ENCODE data around the gene SARS1.

SARS1 gene

DNA sequence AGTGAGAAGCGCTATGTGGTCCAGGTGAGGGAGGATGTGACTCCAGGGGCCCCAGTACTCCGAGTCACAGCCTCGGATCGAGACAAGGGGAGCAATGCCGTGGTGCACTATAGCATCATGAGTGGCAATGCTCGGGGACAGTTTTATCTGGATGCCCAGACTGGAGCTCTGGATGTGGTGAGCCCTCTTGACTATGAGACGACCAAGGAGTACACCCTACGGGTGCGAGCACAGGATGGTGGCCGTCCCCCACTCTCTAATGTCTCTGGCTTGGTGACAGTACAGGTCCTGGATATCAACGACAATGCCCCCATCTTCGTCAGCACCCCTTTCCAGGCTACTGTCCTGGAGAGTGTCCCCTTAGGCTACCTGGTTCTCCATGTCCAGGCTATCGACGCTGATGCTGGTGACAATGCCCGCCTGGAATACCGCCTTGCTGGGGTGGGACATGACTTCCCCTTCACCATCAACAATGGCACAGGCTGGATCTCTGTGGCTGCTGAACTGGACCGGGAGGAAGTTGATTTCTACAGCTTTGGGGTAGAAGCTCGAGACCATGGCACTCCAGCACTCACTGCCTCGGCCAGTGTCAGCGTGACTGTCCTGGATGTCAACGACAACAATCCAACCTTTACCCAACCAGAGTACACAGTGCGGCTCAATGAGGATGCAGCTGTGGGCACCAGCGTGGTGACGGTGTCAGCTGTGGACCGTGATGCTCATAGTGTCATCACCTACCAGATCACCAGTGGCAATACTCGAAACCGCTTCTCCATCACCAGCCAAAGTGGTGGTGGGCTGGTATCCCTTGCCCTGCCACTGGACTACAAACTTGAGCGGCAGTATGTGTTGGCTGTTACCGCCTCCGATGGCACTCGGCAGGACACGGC, 37.8 kb downstream of the SARS1 start:
- DNase-seq: no peak

DNA sequence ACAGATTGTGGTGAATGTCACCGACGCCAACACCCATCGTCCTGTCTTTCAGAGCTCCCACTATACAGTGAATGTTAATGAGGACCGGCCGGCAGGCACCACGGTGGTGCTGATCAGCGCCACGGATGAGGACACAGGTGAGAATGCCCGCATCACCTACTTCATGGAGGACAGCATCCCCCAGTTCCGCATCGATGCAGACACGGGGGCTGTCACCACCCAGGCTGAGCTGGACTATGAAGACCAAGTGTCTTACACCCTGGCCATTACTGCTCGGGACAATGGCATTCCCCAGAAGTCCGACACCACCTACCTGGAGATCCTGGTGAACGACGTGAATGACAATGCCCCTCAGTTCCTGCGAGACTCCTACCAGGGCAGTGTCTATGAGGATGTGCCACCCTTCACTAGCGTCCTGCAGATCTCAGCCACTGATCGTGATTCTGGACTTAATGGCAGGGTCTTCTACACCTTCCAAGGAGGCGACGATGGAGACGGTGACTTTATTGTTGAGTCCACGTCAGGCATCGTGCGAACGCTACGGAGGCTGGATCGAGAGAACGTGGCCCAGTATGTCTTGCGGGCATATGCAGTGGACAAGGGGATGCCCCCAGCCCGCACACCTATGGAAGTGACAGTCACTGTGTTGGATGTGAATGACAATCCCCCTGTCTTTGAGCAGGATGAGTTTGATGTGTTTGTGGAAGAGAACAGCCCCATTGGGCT, 38.6 kb downstream of the SARS1 start:
- DNase-seq: no peak

DNA sequence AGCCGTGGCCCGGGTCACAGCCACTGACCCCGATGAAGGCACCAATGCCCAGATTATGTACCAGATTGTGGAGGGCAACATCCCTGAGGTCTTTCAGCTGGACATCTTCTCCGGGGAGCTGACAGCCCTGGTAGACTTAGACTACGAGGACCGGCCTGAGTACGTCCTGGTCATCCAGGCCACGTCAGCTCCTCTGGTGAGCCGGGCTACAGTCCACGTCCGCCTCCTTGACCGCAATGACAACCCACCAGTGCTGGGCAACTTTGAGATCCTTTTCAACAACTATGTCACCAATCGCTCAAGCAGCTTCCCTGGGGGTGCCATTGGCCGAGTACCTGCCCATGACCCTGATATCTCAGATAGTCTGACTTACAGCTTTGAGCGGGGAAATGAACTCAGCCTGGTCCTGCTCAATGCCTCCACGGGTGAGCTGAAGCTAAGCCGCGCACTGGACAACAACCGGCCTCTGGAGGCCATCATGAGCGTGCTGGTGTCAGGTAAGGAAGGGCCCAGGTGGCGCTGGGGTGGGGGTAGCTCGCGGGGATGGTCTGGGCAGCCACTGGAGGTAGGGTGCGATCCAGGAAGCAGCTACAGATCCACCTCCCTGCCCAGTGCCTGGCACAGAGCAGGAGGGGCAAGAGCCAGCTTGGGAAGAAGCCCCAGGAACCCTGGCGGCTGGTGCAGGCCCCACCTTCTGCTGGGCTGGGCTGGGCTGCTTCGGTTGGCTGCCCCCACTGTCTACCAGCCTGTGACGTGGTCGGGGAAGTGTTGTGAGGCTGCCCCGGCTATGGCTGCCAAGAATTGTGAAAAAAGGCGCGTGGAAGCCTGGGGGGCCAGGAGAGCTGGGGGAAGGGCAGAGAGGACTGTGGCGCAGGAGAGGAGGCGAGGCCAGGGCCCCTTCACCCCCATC, 39.4 kb downstream of the SARS1 start:
- no peak for DNase-seq

DNA sequence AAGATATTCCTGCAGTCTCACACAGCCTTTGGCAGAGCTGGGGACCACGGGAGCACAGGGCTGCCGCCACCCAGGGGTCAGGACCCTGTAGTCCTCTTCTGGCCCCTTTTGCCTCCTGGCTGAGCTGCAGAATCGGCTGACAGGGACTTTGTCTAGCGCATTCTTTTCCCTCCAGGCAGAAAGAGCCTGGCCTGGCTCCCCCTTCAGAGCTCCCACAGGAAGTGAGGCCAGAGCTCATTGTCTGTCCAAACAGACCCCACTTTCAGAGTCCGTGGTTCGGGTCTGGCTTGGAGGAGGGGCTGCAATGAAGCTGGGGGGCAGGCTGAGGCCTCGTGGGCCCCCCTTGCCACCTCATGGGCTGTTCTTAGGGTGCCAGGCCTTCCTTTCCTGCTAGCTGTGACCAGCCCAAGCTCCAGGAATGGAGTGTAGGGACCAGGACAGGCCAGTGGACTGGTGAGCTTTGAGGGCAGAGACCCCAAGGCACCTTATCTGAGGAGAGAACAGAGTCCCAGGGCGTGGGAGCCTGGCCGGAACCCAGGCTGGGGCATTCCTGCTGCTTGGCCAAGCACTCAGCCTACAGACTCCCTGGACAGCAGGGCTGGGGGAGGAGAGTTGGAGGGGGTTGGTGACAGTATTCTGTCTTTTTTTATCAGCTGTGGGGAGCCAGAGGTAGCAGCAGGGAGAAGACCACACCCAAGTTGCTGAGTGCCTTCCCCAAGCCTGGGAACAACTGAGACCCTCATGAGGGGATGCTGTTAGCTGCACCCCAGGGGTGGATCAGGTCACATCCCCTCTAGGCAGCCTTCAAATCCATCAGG, 40.3 kb downstream of the SARS1 start:
- no peak for DNase-seq

DNA sequence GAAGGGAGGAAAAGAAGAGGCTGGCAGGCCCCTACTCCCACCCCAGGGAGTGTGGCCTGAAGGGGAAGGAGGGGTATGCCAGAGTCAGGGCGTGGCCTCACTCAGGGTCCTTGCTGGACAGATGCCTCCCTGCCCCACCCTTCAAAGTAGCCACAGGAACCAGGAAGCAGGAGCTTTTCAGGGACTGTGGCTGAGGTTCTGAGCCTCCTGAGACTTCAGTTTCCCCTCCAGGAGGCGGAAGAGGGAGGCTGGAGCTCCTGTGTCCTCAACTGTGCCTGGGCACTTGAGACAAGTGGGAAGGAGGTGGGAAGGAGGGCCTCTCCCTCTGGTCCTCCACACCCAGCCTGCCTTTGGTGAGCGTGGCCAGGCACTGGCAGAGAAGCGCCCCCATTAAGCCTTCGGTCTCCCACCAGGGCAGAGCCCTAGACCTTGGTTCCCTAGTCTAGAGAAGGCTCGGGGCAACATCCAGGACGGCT, 40.9 kb downstream of the SARS1 start:
- no peak for DNase-seq

DNA sequence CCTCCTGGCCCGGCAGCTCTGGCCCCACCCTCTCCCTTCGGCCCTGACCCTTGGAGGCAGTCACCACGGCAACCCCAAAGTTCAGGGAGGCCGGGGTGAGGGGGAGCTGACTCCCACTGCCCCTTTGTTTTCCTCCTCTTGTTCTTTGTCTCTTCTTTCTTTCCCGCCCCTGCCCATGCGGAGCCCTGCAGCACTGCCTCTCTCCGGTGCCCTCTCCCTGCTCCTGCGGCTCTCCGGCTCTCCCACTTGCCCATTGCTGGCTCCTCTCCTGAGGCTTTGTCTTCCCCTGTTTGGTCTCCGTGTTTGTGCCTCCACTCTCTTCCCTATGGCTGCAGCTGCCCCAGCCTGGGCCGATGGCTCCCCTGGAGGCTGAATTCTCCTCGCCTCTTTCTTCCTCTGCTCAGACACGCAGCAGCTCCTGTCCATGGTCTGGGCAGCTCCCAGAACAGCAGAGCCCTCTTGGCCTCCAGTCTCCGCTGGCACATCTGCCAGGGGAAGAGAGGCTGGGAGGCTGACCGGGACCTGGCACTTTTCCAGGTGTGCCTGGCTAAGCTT, 41.5 kb downstream of the SARS1 start:
- no peak for DNase-seq

DNA sequence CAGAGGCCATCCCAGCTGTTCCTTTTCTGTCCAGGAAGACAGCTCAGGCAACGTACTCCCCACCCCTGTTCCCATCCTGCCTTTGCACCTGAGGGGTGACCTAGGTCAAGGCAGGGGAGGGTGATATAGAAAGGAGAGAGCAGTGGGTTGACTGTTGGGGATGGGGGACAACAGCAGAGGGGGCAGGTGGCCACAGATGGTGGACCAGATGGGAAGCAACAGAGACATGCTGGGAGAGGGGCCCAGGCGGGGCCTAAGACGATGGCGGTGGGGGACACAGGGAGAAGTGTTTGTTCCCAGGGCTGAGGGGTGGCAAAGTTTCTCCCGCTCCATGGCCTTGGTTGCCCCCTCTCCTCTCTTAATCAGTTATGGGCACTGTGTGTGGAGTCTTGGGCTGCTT, 42.0 kb downstream of the SARS1 start:
- DNase-seq: no peak

DNA sequence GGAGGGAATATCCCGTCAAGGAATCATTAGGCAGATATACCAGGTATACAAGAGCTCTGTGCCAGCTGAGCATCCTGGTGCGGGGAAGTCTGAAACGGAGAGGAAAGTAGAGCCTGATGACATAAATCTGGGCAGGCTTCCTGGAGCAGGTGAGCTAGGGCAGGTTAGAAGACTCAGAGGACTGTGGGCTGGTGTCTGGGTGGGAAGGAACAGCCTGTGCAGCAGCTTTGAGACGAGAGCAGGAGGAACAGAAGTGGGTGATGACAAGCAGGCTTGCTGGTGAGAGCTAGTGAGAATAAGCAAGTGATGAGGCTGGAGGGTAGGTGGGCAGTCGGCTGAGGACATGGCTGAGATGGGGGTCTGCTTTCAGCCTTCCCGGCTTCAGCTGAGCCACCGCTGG, 42.4 kb downstream of the SARS1 start:
- no peak for DNase-seq

DNA sequence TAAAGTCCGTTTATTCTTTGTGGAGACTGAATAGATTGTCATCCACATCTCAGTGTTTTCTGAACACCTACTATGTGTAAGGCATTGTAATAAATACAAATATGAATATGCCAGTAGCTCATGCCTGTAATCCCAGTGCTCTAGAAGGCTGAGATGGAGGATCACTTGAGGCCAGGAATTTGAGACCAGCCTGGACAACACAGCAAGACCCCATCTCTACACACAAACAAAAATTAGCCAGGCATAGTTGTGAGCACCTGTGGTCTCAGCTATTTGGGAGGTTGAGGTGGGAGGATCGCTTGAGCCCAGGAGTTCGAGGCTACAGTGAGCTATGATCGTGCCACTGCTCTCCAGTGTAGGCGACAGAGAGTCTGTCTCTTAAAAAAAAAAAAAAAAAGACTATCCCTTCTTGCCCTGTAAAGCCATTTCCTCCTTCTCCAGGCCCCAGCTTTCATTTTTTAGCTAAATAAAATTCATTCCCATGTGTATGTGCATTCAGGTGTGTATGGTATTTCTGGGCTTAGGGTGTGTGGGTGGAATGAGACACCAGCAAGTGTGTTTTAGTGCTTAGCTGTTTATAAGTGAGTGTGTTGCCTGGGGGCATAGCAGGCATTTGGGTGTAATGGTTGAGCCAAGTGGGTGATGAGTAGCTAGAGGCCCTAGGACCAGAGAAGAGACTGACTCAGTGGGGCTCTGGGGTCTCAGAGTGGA, 43.4 kb downstream of the SARS1 start:
- no peak for DNase-seq

DNA sequence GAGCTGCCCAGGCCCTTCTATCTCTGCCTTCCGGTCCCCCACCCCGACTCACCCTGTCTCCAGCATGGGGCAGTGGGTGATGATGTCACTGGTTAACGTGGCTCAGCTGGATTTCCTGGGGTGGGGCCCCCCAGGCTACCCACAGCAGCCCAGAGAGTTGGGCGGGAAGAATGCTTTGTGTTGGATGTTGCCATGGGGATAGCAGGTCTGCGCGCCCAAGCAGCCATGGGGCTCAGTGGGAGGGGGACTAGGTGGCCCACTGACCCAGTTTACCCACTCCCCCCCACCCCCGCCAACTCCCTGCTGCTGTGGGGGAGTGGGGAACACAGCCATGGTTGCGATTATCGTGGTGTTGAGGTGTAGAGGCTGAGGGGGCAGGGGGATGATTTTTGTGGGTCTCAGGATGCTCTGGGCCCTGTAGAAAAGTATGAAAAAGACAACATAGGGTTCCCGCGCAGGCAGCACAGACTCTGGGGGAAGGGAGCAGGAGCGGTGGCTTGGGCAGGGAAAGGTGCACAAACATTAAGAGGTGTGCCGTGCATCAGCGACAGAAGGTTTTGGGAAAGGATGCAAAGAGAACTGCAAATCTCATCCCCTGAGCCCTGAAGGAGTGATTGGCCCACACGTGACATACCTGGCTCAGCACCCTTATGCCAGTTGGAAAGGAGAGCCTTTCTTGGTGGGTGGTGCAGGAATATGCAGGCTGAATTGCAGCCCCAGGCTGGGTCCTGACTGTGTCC, 44.1 kb downstream of the SARS1 start:
- no peak for DNase-seq

DNA sequence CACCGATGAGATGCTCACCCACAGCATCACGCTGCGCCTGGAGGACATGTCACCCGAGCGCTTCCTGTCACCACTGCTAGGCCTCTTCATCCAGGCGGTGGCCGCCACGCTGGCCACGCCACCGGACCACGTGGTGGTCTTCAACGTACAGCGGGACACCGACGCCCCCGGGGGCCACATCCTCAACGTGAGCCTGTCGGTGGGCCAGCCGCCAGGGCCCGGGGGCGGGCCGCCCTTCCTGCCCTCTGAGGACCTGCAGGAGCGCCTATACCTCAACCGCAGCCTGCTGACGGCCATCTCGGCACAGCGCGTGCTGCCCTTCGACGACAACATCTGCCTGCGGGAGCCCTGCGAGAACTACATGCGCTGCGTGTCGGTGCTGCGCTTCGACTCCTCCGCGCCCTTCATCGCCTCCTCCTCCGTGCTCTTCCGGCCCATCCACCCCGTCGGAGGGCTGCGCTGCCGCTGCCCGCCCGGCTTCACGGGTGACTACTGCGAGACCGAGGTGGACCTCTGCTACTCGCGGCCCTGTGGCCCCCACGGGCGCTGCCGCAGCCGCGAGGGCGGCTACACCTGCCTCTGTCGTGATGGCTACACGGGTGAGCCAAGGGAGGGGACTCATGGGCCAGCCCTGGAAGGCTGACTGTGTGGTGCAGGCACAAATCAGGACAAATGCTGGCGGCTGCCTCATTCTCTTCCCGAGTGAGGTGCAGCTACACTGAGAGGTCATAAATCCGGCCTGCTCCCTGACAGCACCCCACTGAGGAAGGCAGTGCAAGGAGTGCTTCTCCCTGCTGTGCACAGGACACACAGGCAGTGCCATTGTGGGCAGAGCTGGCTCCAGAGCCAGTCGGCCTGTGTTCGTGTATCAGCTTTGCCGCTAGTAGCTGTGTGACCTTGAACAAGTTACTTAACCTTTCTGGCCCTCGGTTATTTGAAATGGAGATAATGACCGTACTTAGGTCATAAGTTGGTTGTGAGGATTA, 45.1 kb downstream of the SARS1 start:
- no peak for DNase-seq

DNA sequence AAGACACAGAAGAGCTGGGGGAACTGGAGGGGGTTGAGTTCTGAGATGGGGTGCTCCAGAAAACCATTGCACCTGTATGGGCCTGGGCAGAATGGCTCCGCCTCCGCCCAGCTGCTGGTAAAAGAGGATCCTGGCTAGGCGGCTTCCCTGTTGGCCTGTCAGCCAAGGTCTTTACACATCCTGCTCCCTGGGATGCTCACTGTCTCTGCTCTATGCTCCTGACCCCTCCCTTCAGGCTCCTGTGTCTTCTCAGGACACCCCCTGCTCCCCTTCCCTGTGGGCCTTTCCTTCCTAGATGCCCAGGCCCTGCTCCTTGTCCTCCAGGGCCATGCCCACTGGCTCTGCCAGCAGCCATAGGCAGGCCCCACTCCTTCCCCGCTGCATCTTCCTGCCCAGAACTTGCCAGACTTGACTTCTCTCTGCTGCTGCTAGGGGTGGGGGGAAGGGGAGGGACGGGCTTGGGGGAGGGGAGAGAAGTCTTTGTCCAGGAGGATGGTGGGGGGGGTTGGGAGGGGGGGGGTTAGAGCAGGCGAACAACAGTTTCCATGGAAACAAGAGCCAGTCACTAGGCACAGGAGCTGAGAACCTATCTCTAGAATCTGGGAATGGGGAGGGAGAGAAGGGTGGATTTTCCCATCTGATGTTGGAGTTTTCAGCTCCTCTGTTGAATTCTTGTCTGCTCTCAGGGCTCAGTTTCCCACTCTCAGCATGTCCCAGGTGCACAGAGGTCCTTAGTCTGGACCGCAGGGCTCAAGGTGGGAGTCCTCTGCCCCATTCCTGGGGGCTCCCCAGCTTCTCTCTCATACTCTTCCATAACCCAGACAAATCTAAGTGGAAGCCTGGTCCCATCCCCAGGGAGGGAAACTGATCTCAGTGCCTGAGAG, 46.2 kb downstream of the SARS1 start:
- no peak for DNase-seq

DNA sequence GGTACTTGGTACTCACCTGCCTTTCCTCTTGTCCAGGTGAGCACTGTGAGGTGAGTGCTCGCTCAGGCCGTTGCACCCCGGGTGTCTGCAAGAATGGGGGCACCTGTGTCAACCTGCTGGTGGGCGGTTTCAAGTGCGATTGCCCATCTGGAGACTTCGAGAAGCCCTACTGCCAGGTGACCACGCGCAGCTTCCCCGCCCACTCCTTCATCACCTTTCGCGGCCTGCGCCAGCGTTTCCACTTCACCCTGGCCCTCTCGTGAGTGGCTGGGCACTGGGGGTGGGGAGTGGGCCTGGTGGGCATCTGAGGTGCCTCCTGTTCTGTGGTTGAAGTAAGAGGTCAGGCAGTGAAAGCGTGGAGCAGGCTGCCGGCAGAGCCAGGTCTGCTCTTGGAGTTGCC, 47.3 kb downstream of the SARS1 start:
- DNase-seq: no peak

DNA sequence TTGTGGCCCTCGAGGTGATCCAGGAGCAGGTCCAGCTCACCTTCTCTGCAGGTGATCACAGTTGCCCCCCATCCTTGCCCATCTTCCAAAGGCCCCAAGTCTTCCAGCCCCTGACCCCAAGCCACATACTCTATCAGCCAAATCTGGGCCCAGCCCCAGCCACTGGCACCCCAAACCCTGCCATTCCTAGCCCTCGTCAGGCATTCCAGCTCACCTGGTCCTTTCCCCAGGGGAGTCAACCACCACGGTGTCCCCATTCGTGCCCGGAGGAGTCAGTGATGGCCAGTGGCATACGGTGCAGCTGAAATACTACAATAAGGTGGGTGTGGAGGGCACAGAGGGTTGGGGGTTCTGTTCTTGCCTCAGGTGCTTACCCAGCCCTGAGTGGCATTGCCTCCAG, 47.9 kb downstream of the SARS1 start:
- no peak for DNase-seq

DNA sequence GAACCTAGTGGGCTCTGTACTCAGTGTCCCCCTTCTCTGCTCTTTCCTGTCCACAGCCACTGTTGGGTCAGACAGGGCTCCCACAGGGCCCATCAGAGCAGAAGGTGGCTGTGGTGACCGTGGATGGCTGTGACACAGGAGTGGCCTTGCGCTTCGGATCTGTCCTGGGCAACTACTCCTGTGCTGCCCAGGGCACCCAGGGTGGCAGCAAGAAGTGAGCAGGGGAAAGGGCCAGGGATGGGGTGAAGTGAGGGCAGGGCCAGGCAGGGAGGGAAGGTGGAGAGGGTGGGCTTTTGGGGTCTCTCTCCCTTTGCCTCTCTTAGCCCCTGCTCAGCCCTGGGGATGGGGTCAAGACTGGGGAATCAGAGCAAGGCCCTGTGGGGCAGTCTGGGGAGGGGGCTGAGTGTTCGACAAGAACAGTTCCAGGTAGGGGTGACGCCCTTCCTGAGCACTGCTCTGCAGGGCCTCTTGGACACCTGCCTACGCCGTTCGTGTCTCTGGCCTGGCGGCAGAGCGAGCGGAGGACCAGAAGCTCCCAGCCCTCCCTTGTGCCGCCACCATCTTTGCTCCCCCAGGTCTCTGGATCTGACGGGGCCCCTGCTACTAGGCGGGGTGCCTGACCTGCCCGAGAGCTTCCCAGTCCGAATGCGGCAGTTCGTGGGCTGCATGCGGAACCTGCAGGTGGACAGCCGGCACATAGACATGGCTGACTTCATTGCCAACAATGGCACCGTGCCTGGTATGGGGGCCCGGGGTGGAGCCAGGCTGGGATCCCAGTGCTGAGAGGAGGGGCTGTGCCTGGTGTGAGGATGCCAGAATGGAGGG, 48.7 kb downstream of the SARS1 start:
- no peak for DNase-seq

DNA sequence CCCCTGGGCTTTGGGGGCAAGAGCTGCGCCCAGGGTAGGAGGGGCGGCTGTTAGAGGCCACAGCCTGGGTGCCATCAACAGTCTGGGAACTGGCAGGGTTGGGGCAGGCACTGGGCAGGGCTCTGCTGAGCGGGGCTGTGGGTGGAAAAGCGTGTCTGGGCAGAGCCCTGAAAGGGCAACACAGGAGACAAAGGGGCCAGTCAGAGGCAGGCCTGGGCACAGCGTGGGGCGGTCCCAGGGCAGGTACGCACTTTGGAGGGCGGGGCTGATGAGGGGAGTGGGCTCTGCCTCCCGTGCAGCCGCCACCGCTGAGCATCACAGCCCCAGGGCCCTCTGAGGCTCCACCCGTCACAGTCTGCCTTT, 49.5 kb downstream of the SARS1 start:
- DNase-seq: no peak
